H1 (cell line): ENCODE data around the gene CACNA1D. TPM values are rescaled to one million over a fixed set of nuclear protein-coding genes. Genes with fewer than 3 reads are reported as not detected.

Source experiments
- CTCF ChIA-PET: fragments of 300-600 bp; sonication (Branson Sonifier 250); formaldehyde crosslinking; loops from one replicate; lab custom pipeline; 2021; ENCODE audit not compliant: partially characterized antibody; lab: Charles Lee
- POLR2A ChIA-PET: fragments of 300-600 bp; sonication (Branson Sonifier 250); formaldehyde crosslinking; loops from one replicate; lab custom pipeline; 2021; ENCODE audit warnings: inconsistent platforms; ENCODE audit not compliant: partially characterized antibody; lab: Charles Lee
- DNase-seq, 2 experiments: peaks; one replicate each; pipeline versions ENCODE4 v3.0.0 to v3.0.0-alpha.2; 2010 to 2022; ENCODE audit warnings: low spot score in 2 of 2, low read depth in 1 of 2, mixed read lengths in 1 of 2
- FAIRE-seq: peaks from 2 replicates; lab custom pipeline; 2011; peaks lifted over from hg19 to GRCh38; lab: Jason Lieb, UNC
- H2AFZ ChIP-seq: 2 replicates; pipeline ENCODE4 v1.8.1; 2012; ENCODE audit warnings: low read length, inconsistent platforms
- H2AK5ac ChIP-seq: 2 replicates; pipeline ENCODE4 v1.6.1; 2013; ENCODE audit warnings: low read depth, low read length
- H2BK120ac ChIP-seq: replicated peaks from 2 replicates; pipeline ENCODE3; 2013; ENCODE audit warnings: low read depth, low read length, inconsistent platforms
- H2BK12ac ChIP-seq: 2 replicates; pipeline ENCODE4 v1.6.1; 2013; ENCODE audit warnings: low read depth, low read length
- H2BK15ac ChIP-seq: 2 replicates; pipeline ENCODE4 v1.6.1; 2013; ENCODE audit warnings: low read length
- H2BK20ac ChIP-seq: 2 replicates; pipeline ENCODE4 v1.6.1; 2013; ENCODE audit warnings: low read length
- H2BK5ac ChIP-seq: 2 replicates; pipeline ENCODE4 v1.6.1; 2013; ENCODE audit warnings: low read depth, low read length
- H3K14ac ChIP-seq: 2 replicates; pipeline ENCODE4 v1.6.1; 2013; ENCODE audit warnings: inconsistent platforms; ENCODE audit not compliant: insufficient read length
- H3K18ac ChIP-seq: 2 replicates; pipeline ENCODE4 v1.6.1; 2013; ENCODE audit warnings: low read length; ENCODE audit errors: extremely low read depth
- H3K23ac ChIP-seq: 2 replicates; pipeline ENCODE4 v1.6.1; 2013; ENCODE audit warnings: inconsistent platforms; ENCODE audit not compliant: insufficient read length
- H3K23me2 ChIP-seq: 2 replicates; pipeline ENCODE4 v1.6.1; 2013; ENCODE audit warnings: low read depth, low read length
- H3K27ac ChIP-seq: 2 replicates; pipeline ENCODE4 v1.6.1; 2011; ENCODE audit warnings: low read depth, low read length, inconsistent platforms
- H3K27me3 ChIP-seq, 4 experiments: replicated peaks in 1 of 4; 1 replicate in 1 of 4; 2 replicates in 3 of 4; pipeline versions ENCODE4 v1.6.1 to v1.8.1; 2011 to 2013; ENCODE audit warnings: low read length in 3 of 4, mild to moderate bottlenecking in 3 of 4, inconsistent platforms in 2 of 4, mixed read lengths in 2 of 4, moderate library complexity in 1 of 4; ENCODE audit not compliant: control insufficient read depth in 3 of 4, insufficient read depth in 3 of 4; ENCODE audit errors: extremely low read depth in 1 of 4
- H3K36me3 ChIP-seq, 4 experiments: 2 replicates each; pipeline versions ENCODE4 v1.6.1 to v1.8.1; 2011 to 2013; ENCODE audit warnings: mild to moderate bottlenecking in 4 of 4, low read length in 3 of 4, moderate library complexity in 2 of 4, control low read depth in 1 of 4, inconsistent platforms in 1 of 4; ENCODE audit not compliant: insufficient read depth in 4 of 4, control insufficient read depth in 2 of 4
- H3K4ac ChIP-seq: replicated peaks from 2 replicates; pipeline ENCODE3; 2013; ENCODE audit warnings: low read length, low read depth, mixed read lengths, inconsistent platforms; ENCODE audit not compliant: insufficient read length
- H3K4me1 ChIP-seq, 4 experiments: replicated peaks in 1 of 4; 1 replicate in 1 of 4; 2 replicates in 3 of 4; pipeline versions ENCODE4 v1.6.1 to v1.8.1; 2011 to 2013; ENCODE audit warnings: low read length in 3 of 4, inconsistent platforms in 2 of 4, mixed read lengths in 1 of 4; ENCODE audit not compliant: insufficient read depth in 4 of 4, control insufficient read depth in 3 of 4
- H3K4me2 ChIP-seq, 2 experiments: 2 replicates each; pipeline versions ENCODE4 v1.6.1 to v1.8.1; 2011 to 2013; ENCODE audit warnings: low read depth in 2 of 2, low read length in 2 of 2, control low read depth in 1 of 2, inconsistent platforms in 1 of 2, mild to moderate bottlenecking in 1 of 2; ENCODE audit not compliant: insufficient read depth in 1 of 2
- H3K4me3 ChIP-seq, 4 experiments: fragments of 200-600, 300-600 bp in 1 of 4; sonication (generic), shearing (Covaris generic), sonication (Bioruptor Twin) in 1 of 4; 2 replicates each; pipeline versions ENCODE4 v1.5.1 to v1.8.1; 2011 to 2016; ENCODE audit warnings: low read length in 4 of 4, low read depth in 3 of 4, control low read depth in 2 of 4, inconsistent platforms in 2 of 4, mild to moderate bottlenecking in 2 of 4, mixed read lengths in 1 of 4, moderate library complexity in 1 of 4; ENCODE audit not compliant: insufficient read depth in 2 of 4; ENCODE audit errors: extremely low read depth in 1 of 4
- H3K56ac ChIP-seq: replicated peaks from 2 replicates; pipeline ENCODE3; 2013; ENCODE audit warnings: low read depth, mild to moderate bottlenecking, mixed read lengths, low read length, inconsistent platforms; ENCODE audit not compliant: insufficient read length
- H3K79me1 ChIP-seq: 2 replicates; pipeline ENCODE4 v1.6.1; 2013; ENCODE audit warnings: low read depth, low read length, control low read depth
- H3K79me2 ChIP-seq, 2 experiments: 2 replicates each; pipeline versions ENCODE4 v1.6.1 to v1.8.1; 2012 to 2013; ENCODE audit warnings: low read length in 2 of 2, mild to moderate bottlenecking in 2 of 2, inconsistent platforms in 1 of 2; ENCODE audit not compliant: insufficient read depth in 2 of 2, control insufficient read depth in 1 of 2
- H3K9ac ChIP-seq, 4 experiments: replicated peaks in 1 of 4; 1 replicate in 1 of 4; 2 replicates in 3 of 4; pipeline versions ENCODE4 v1.6.1 to v1.8.1; 2011 to 2013; ENCODE audit warnings: low read depth in 3 of 4, low read length in 3 of 4, control low read depth in 2 of 4, mild to moderate bottlenecking in 2 of 4, moderate library complexity in 2 of 4, inconsistent platforms in 1 of 4; ENCODE audit errors: extremely low read depth in 1 of 4
- H3K9me3 ChIP-seq, 2 experiments: 2 replicates each; pipeline versions ENCODE4 v1.6.1 to v1.8.1; 2012 to 2013; ENCODE audit warnings: mild to moderate bottlenecking in 2 of 2, moderate library complexity in 2 of 2, control low read depth in 1 of 2, inconsistent platforms in 1 of 2, low read depth in 1 of 2, low read length in 1 of 2, mixed read lengths in 1 of 2; ENCODE audit not compliant: insufficient read depth in 2 of 2
- H4K20me1 ChIP-seq, 2 experiments: replicated peaks in 1 of 2; 2 replicates each; pipeline versions ENCODE3 to v1.8.1; 2011 to 2013; ENCODE audit warnings: inconsistent platforms in 2 of 2, low read length in 2 of 2, mild to moderate bottlenecking in 1 of 2; ENCODE audit not compliant: insufficient read depth in 2 of 2, control insufficient read depth in 1 of 2
- H4K5ac ChIP-seq: 2 replicates; pipeline ENCODE4 v1.6.1; 2013; ENCODE audit warnings: low read length, low read depth, mixed read lengths, inconsistent platforms; ENCODE audit not compliant: insufficient read length
- H4K8ac ChIP-seq: 2 replicates; pipeline ENCODE4 v1.8.0; 2013; ENCODE audit warnings: mild to moderate bottlenecking, moderate library complexity, low read length, inconsistent platforms; ENCODE audit not compliant: insufficient read depth; ENCODE audit errors: extremely low read depth
- H4K91ac ChIP-seq: replicated peaks from 2 replicates; pipeline ENCODE3; 2013; ENCODE audit warnings: low read length, mixed read lengths, inconsistent platforms; ENCODE audit not compliant: insufficient read length
- CTCF ChIP-seq, 3 experiments: IDR thresholded peaks; 1 replicate in 2 of 3; 2 replicates in 1 of 3; pipeline versions ENCODE4 v1.5.1 to v1.6.1; 2011; ENCODE audit warnings: low read length in 3 of 3, mild to moderate bottlenecking in 3 of 3, inconsistent platforms in 2 of 3, low read depth in 1 of 3, moderate library complexity in 1 of 3; ENCODE audit not compliant: insufficient read depth in 1 of 3; ENCODE audit errors: control extremely low read depth in 1 of 3
- KDM4A ChIP-seq: IDR thresholded peaks from one replicate; pipeline ENCODE4 v1.7.1; 2012; ENCODE audit warnings: low read depth, mild to moderate bottlenecking, moderate library complexity, low read length, inconsistent platforms; ENCODE audit not compliant: severe bottlenecking
- NANOG ChIP-seq: IDR thresholded peaks from 2 replicates; pipeline ENCODE4 v1.6.1; 2011; ENCODE audit warnings: low read length, low read depth, mild to moderate bottlenecking, inconsistent platforms; ENCODE audit not compliant: insufficient read depth, poor library complexity, severe bottlenecking
- SIX5 ChIP-seq: IDR thresholded peaks from 2 replicates; pipeline ENCODE4 v1.6.1; 2011; ENCODE audit warnings: mild to moderate bottlenecking, low read depth, low read length
- SRF ChIP-seq: IDR thresholded peaks from 2 replicates; pipeline ENCODE4 v1.6.1; 2011; ENCODE audit warnings: mild to moderate bottlenecking, low read depth, low read length, moderate library complexity
- SUZ12 ChIP-seq: fragments of 200-600 bp; sonication (generic); IDR thresholded peaks from 2 replicates; pipeline ENCODE4 v1.6.1; 2012; ENCODE audit warnings: mild to moderate bottlenecking, inconsistent platforms, low read length, moderate library complexity, mixed read lengths
- TAF7 ChIP-seq: optimal IDR thresholded peaks from 2 replicates; pipeline ENCODE3; 2011; ENCODE audit warnings: low read depth, mild to moderate bottlenecking, inconsistent platforms, low read length, moderate library complexity, borderline replicate concordance
- WGBS, 2 experiments: shearing (Covaris generic) in 1 of 2; methylation state at CpG; one replicate each; pipeline versions ENCODE4 v1.1.6 to v1.1.7; 2013 to 2015; ENCODE audit warnings: low lambda C conversion rate in 2 of 2, mixed read lengths in 2 of 2, inconsistent platforms in 1 of 2, low coverage in 1 of 2, missing lambda C conversion rate in 1 of 2; ENCODE audit not compliant: insufficient replicate concordance in 2 of 2, insufficient coverage in 1 of 2, insufficient read length in 1 of 2; ENCODE audit errors: extremely low coverage in 1 of 2, missing lambda C conversion rate in 1 of 2; 5-methylcytosine and 5-hydroxymethylcytosine counted together
- polyA plus RNA-seq, 7 experiments: library from polyadenylated mRNA; depleted of rRNA in 3 of 7; stranded (reverse) in 5 of 7; unstranded in 2 of 7; fragments of >200 nt in 5 of 7; fragments of 200-250 nt in 2 of 7; gene quantifications; 1 replicate in 5 of 7; 2 replicates in 1 of 7; 4 replicates in 1 of 7; pipeline versions ENCODE4 v1.2.1 to v1.2.3, GENCODE V29; 2011 to 2013; ENCODE audit warnings: missing spikeins in 2 of 7, mixed read lengths in 2 of 7
- total RNA-seq: library from RNA; stranded (reverse); fragmentation: NEBNext Ultra II Directional; extraction: Animal tissue kit (Norgen Biotek cat#: 25700); gene quantifications from 2 replicates; pipeline ENCODE4 v1.2.1, GENCODE V29; 2021

CACNA1D gene
- total and polyA plus RNA-seq, 2 of the 8 experiments (the other 6 are each of a cell fraction or from before 2014, with no cell fraction given) = 2.0 to 2.9 TPM

GRCh38 chr3:53550005-53550620, 55.7 kb downstream of the CACNA1D start:
- H3K4ac ChIP-seq = no peak overlapping the region
- no peaks in the 10 kb centered on the region for H4K20me1 ChIP-seq
- WGBS, 2 experiments = 82% methylated on average over 8 of the region's 8 CpGs; no CpG with 5 or more reads in 1 of the 2 experiments
- FAIRE-seq (no peak), DNase-seq (no peak)
- H4K91ac ChIP-seq = no peak overlapping the region
- no peak overlapping the region for H3K56ac ChIP-seq
- no peak overlapping the region for H4K5ac ChIP-seq
- H2BK120ac ChIP-seq = no peak overlapping the region
- no peaks in the 10 kb centered on the region for H3K9me3 ChIP-seq
- H3K4me3 ChIP-seq = no peak overlapping the region
- no peak overlapping the region for H3K9ac ChIP-seq
- H3K14ac ChIP-seq = no peak overlapping the region
- peak overlapping the region; percentile 29; the same call in 1 of the 2 replicates for H2AK5ac ChIP-seq
- no peak overlapping the region for H2BK20ac ChIP-seq
- H2BK12ac ChIP-seq = no peak overlapping the region
- H3K36me3 ChIP-seq = no peaks in the 10 kb centered on the region
- TF ChIP-seq SUZ12 (no peak), NANOG (no peak), KDM4A (no peak), TAF7 (no peak), CTCF (IDR thresholded peaks at IDR 0.05; ENCODE audit: control extremely low read depth in 1 of 3, insufficient read depth in 1 of 3, low read depth in 1 of 3, low read length in 3 of 3) (no peak), SIX5 (no peak), SRF (no peak)
- H2BK15ac ChIP-seq = no peak overlapping the region
- H3K79me1 ChIP-seq = no peaks in the 10 kb centered on the region
- no peak overlapping the region for H3K27ac ChIP-seq
- no peak overlapping the region for H3K18ac ChIP-seq
- POLR2A ChIA-PET = interaction anchor here (0.6 kb wide), 1 partner anchor 441 kb away, joined by 3 read pairs; no protein-coding TSS in a partner anchor
- no peak overlapping the region for H2BK5ac ChIP-seq
- H3K4me2 ChIP-seq = no peak overlapping the region
- no peaks in the 10 kb centered on the region for H3K23me2 ChIP-seq
- H3K23ac ChIP-seq = no peak overlapping the region
- no peak overlapping the region for H2AFZ ChIP-seq
- H3K79me2 ChIP-seq = no peaks in the 10 kb centered on the region
- no peaks in the 10 kb centered on the region; a peak in 2 of 7 replicates for H3K4me1 ChIP-seq
- H4K8ac ChIP-seq = no peak overlapping the region
- CTCF ChIA-PET = no interaction called here
- no peaks in the 10 kb centered on the region for H3K27me3 ChIP-seq
